Activated CD4-positive, alpha-beta memory T cell treated with anti-CD3 and anti-CD28 coated beads, Interleukin-2, amount 10 ng/mL, durations not matched to agents 7 days and 5 days (primary cell): Measurements from ENCODE around the gene MACROH2A1. TPM values are rescaled to one million over a fixed set of nuclear protein-coding genes. Genes with fewer than 3 reads are reported as not detected.

ENCODE experiments used
- CTCF ChIA-PET: fragments of 350-600 bp; sonication (Branson Sonifier 250); formaldehyde crosslinking; loops from one replicate; lab custom pipeline; 2021; ENCODE audit warnings: antibody characterized with exemption, inconsistent platforms; lab: Charles Lee
- POLR2A ChIA-PET: fragments of 350-600 bp; sonication (Branson Sonifier 250); formaldehyde crosslinking; loops from one replicate; lab custom pipeline; 2021; ENCODE audit warnings: antibody characterized with exemption; lab: Charles Lee
- DNase-seq: peaks from one replicate; pipeline ENCODE4 v3.0.0-alpha.2; 2020
- H3K27ac Mint-ChIP-seq: one replicate; pipeline ENCODE4 v1.8.0; 2021; ENCODE audit warnings: mild to moderate bottlenecking, mixed read lengths
- H3K27me3 Mint-ChIP-seq: one replicate; pipeline ENCODE4 v1.8.0; 2021; ENCODE audit warnings: mixed read lengths
- H3K36me3 Mint-ChIP-seq: one replicate; pipeline ENCODE4 v1.8.0; 2021; ENCODE audit warnings: low read depth, mixed read lengths
- H3K4me1 Mint-ChIP-seq: one replicate; pipeline ENCODE4 v1.8.0; 2021; ENCODE audit warnings: mixed read lengths
- H3K4me3 Mint-ChIP-seq: one replicate; pipeline ENCODE4 v1.8.0; 2021; ENCODE audit warnings: mild to moderate bottlenecking, mixed read lengths
- H3K9me3 Mint-ChIP-seq: one replicate; pipeline ENCODE4 v1.8.0; 2021; ENCODE audit warnings: mixed read lengths
- total RNA-seq, 2 experiments: library from RNA; stranded (reverse); gene quantifications; one replicate each; pipeline ENCODE4 v1.2.3, GENCODE V29; 2021

MACROH2A1 gene
- 100 to 1,000 TPM; 248 to 263 TPM for total RNA-seq

DNA sequence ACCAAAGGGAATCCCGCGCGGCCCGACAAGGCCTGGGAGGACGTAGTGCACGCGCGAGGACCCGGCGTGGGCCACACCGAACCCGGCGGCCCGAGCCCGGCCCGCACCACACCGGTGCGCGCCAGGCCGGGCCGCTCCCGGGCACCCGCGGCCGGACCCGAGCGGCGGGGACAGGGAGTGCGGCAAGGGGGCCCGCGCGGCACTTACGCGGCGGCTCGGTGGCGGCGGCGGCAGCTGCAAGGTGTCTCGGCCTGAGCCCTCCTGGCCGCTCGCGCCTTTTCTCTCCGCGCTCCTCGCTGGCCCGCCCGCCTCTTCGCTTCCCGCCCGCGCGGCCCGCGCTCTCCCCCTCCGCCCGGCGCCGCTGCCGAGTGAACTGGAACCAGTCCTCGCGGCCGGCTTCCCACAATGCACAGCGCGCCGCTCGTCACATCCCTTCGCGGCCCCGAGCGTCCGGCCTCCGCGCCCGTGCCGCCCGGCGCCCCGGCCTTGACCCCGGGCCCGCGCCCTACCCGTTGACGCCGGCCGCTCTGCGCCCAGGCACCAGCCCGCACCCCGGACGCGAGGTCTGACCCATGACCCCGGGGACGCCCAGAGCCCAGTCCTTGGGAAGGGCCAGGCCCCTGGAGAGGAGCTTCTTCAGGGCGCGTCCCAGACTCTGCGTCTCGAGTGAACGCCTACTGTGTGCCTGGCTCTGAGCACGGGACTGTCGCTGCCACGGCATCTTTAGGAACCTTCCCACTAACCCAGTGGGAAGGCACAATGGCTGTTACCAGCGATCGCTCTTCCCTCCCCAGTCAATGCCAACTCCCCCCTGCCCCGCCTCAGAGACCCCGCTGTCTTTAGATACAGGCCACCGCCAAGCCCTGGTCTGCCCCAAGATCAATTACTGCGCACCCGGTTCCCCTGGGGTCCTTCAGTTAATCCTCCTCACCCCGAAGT lies at the start of gene MACROH2A1:
TSS of gene MACROH2A1 (minus strand) at position 377 of the 939 bp plus-strand sequence. CDS start 10,138 bp downstream, outside the sequence.
- Mint-ChIP-seq H3K4me3 (peak within 1 kb of the TSS; percentile 83), H3K36me3 (peaks cover 14% of the 10 kb centered on the region), H3K4me1 (peaks cover 54% of the 10 kb centered on the region), H3K27ac (peak within 1 kb of the TSS; percentile 84), H3K9me3 (no peaks in the 10 kb centered on the region), H3K27me3 (peaks cover 6% of the 10 kb centered on the region)
- ChIA-PET POLR2A (interaction anchor here (0.7 to 2.8 kb wide), 10 partner anchors 10 to 1223 kb away, joined by 3 to 15 read pairs (median 4); partner anchors contain the start of gene SKP1), CTCF (interaction anchor here (1.2 kb wide), 1 partner anchor 25 kb away, joined by 5 read pairs; no protein-coding TSS in a partner anchor)
- peak; percentile 88 for DNase-seq

DNA sequence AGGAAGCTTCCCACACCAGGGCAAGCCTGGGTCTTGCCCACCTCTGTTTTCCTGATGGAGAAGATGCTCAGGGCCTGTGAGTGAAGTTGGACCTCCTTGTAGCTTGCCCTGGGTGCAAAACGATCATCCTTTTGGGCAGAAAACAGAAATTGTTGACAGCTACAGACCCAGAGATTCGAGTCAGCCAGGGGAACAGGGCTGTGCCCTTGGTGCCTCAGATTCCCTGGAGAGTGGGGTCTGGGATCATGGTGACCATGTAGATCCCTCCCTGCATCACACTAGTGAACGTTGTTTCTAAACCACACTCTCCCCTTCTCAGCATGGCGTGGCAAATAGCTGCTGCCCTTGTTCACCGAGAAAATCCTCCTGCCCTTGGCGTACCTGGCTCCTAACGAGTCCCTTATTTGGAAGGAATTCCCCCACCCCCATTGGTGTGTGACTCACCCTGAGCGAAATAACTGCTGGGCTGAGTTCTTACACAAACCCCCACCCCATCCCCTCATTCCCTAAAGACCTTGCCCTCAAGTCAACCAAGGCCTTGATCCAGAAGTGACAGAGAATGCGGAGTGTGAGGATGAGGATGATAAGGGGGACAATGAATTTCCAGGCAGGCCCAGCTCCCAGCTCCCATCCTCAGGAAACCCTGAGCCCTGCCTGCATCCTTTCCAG lies 49.2 kb upstream of the MACROH2A1 start:
- CTCF ChIA-PET: interaction anchor here (1.0 to 1.2 kb wide), 2 partner anchors 9 kb away, joined by 3 to 8 read pairs; no protein-coding TSS in a partner anchor
- H3K27ac Mint-ChIP-seq: no peak overlapping the region
- H3K4me3 Mint-ChIP-seq: no peak overlapping the region
- peaks cover 5% of the 10 kb centered on the region for H3K27me3 Mint-ChIP-seq
- H3K36me3 Mint-ChIP-seq: no peaks in the 10 kb centered on the region
- no peaks in the 10 kb centered on the region for H3K4me1 Mint-ChIP-seq
- H3K9me3 Mint-ChIP-seq: no peaks in the 10 kb centered on the region
- POLR2A ChIA-PET: no interaction called here
- no peak for DNase-seq

DNA sequence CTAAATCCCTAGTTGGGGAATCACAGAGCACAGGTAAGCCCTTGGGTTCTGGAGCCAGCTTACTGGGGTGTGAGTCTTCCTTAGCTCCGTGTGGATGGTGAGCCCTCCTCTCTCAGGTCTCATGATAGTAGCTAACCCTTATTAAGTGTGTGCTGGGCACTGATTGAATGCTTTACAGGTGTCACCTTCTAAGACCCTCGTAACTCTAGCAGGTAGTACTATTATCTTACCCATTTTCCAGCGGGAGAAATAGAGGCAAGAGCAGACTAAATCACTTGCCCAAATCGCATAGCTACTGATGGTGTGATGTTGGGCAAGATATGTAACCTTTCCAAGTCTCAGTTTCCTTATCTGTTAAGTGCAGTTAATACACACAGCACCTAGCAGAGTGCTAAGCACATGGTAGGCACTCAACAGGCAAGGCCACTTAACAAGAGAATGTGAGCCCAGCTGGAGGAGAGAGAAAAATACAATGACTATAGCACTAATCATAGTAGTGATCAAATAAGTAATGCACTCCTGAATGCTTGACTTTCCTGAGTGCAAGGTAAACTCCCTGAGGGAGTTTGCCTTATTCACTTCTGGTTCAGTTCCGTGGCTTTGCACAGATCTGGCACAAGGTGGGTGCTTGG lies 48.4 kb upstream of the MACROH2A1 start, which contains the start of gene DCANP1:
TSS of gene DCANP1 (minus strand) at position 51 of the 632 bp plus-strand sequence. CDS start 240 bp downstream, outside the sequence.
- ChIA-PET POLR2A (no interaction called here), CTCF (interaction anchor here (1.0 kb wide), 1 partner anchor 10 kb away, joined by 3 read pairs; no protein-coding TSS in a partner anchor)
- Mint-ChIP-seq H3K4me1 (no peaks in the 10 kb centered on the region), H3K9me3 (no peaks in the 10 kb centered on the region), H3K4me3 (no peak within 1 kb of the TSS), H3K27ac (no peak within 1 kb of the TSS), H3K36me3 (no peaks in the 10 kb centered on the region), H3K27me3 (peaks cover 6% of the 10 kb centered on the region)
- no peak for DNase-seq

DNA sequence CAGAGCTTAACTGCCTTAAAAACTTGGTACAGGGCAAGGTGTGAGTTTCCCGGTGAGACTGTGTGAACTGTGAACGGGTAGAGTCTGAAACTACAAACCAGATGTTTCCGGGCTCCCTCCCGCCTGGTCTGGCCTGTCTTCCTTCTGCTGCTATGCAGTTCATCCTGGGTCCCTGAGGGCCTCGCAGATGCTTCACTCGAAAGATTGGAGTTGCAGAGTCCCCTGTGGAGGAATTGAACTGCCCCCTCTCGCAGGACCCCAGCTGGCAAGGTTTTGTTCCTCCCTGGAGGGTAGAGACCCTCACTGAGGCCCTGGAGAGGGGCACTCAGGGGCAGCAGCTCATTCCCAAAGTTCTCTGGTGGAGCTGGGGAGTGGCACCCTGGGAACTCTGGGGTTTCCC lies 47.6 kb upstream of the MACROH2A1 start:
- H3K4me3 Mint-ChIP-seq: no peak overlapping the region
- no peaks in the 10 kb centered on the region for H3K36me3 Mint-ChIP-seq
- H3K4me1 Mint-ChIP-seq: no peaks in the 10 kb centered on the region
- peaks cover 6% of the 10 kb centered on the region for H3K27me3 Mint-ChIP-seq
- ChIA-PET POLR2A (no interaction called here), CTCF (interaction anchor here (0.7 kb wide), 1 partner anchor 20 kb away, joined by 4 read pairs; no protein-coding TSS in a partner anchor)
- H3K9me3 Mint-ChIP-seq: no peaks in the 10 kb centered on the region
- no peak for DNase-seq
- no peak overlapping the region for H3K27ac Mint-ChIP-seq

DNA sequence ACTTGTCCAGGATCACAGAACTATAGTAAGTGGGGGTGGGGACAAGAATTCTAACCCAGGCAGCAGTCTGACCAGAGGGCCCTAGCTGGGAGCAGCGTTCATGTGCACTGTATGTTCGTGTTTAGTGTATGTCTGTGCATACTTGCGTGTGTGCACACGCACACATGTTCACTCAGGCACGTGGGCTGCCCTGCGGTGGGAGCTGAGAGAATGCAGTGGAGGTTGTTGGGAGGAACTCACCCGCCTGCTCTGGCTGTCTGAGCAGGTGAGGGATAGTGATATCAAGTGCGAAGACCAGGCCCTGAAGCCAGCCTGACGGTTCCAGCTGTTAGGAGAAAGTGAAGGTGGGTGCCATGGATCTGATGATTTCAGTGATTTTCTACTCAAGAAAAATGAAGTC lies 47.2 kb upstream of the MACROH2A1 start:
- Mint-ChIP-seq H3K4me1 (no peaks in the 10 kb centered on the region), H3K36me3 (no peaks in the 10 kb centered on the region), H3K27me3 (peaks cover 7% of the 10 kb centered on the region), H3K4me3 (no peak overlapping the region), H3K9me3 (no peaks in the 10 kb centered on the region), H3K27ac (no peak overlapping the region)
- ChIA-PET CTCF (interaction anchor here (0.7 to 1.3 kb wide), 2 partner anchors 20 kb away, joined by 4 read pairs; no protein-coding TSS in a partner anchor), POLR2A (no interaction called here)
- DNase-seq: no peak

DNA sequence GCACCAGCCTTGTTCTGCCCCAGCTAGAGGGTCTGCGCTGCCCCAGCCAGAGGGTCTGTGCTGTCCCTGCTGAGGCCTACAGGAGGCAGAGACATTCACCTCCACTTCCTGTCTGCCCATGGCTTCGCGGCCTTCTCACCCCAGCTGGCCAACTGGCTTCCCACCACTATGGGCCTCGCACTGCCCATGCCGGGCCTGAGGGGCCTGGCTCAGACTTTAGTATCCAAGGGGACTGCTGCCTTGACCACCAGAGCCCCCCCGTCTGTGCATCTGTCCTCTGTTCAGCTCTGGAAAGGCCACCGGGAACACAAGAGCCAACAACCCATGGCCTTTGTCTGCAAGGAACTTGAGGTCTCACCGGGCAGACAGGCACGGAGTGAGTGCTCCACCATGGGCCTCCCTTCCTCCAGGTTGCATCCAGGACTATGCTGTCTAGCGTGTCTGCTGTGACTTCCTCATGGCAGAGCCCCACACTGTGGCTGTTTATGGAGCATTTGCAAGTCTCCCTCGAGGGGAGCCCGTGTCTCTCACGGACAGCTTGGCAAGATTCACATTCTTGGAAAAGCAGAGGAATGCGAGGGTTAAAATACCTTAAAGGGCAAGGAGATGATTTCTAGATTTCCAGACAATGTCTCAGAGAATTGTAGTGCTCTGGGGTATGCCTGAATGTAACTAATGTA lies 46.4 kb upstream of the MACROH2A1 start:
- H3K9me3 Mint-ChIP-seq: no peaks in the 10 kb centered on the region

DNA sequence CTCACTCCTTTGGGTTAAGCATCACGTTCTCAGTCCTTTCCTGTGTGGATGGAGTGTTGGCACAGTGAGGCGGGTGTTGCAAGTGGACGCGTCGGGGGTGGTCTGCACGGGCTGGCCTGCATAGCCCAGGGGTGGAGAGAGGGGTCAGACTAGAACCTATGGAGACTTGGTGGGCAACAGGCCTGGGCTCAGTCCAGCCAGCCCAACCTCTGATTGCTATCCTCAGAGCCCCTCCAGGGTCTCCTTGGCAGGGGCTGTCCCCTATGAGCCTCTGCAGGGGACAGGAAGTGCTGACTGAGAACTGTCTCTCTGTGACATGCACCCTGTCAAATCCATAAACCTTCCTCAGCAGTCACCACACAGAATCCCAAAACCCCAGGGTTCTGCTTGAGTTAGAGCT lies 45.9 kb upstream of the MACROH2A1 start:
- ChIA-PET CTCF (interaction anchor here (1.3 kb wide), 1 partner anchor 18 kb away, joined by 4 read pairs; no protein-coding TSS in a partner anchor), POLR2A (no interaction called here)
- H3K27ac Mint-ChIP-seq: no peak overlapping the region
- no peaks in the 10 kb centered on the region for H3K36me3 Mint-ChIP-seq
- H3K4me3 Mint-ChIP-seq: no peak overlapping the region
- H3K27me3 Mint-ChIP-seq: peaks cover 11% of the 10 kb centered on the region
- H3K4me1 Mint-ChIP-seq: no peaks in the 10 kb centered on the region
- no peak for DNase-seq
- no peaks in the 10 kb centered on the region for H3K9me3 Mint-ChIP-seq

More for the DNA sequence above, 46.4 kb upstream of the MACROH2A1 start:
- no peaks in the 10 kb centered on the region for H3K36me3 Mint-ChIP-seq
- peaks cover 11% of the 10 kb centered on the region for H3K27me3 Mint-ChIP-seq
- H3K4me1 Mint-ChIP-seq: no peaks in the 10 kb centered on the region
- POLR2A ChIA-PET: no interaction called here
- DNase-seq: no peak
- no peak overlapping the region for H3K27ac Mint-ChIP-seq
- CTCF ChIA-PET: interaction anchor here (1.3 kb wide), 1 partner anchor 19 kb away, joined by 4 read pairs; no protein-coding TSS in a partner anchor
- no peak overlapping the region for H3K4me3 Mint-ChIP-seq

DNA sequence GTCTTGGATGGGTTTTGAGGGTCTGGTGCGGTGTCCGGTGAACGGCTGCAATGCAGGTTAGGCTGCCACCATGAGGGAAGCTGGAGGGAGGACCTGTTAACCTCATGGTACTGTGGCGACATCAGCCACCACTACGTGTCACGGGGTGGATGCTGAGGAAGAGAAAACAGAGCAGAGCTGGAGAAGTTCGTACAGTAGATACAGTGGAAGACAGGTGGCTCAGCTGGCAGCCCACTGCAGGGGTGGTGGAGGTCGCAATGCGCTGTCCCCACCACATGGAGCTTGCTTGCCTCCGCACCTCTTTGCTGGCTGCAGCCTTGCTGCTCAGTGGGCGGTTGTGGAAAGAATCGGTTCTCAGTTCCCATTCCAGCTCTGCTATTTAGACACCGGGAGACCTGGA lies 45.3 kb upstream of the MACROH2A1 start:
- Mint-ChIP-seq H3K4me3 (no peak overlapping the region), H3K9me3 (no peaks in the 10 kb centered on the region), H3K36me3 (no peaks in the 10 kb centered on the region), H3K27me3 (peaks cover 11% of the 10 kb centered on the region), H3K27ac (no peak overlapping the region), H3K4me1 (no peaks in the 10 kb centered on the region)
- ChIA-PET CTCF (no interaction called here), POLR2A (no interaction called here)
- no peak for DNase-seq

DNA sequence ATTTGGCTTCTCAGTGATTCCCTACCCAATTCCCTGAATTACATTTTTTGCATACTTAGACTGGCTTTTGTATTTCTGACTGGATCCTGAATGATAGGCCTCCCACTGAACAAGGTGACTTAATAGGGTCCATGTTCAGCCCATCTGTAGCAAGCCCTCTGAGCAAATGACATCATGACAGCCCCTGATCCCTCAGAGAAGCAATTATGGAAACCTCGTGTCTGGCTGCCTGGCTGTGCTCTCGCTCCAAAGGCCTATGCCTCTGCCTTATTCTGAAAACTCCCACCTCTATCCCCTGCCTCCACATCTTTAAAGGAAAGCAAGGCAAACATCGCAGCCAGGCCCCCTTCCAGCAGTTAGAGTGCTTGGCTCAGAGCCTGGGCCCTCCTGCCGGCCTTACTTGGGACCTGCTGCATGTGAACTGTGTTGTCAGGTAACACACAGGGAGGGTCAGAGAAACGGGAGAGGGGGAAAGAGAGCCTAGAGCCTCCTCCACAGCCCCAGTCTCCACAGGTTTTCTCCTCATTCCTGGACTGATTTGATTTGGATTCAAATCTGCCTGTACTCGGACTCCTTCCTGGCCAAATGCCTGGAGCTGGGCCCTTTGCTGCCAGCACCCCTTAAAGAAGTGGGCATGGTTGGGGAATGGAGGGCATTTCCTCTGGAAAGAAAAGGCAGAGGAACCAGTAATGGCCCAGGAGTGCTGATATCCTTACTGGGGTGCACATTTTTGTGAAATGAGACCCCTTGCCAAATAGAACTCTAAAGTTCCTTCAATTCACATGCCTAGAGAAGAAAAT lies 44.3 kb upstream of the MACROH2A1 start:
- ChIA-PET CTCF (no interaction called here), POLR2A (no interaction called here)
- Mint-ChIP-seq H3K27me3 (peaks cover 13% of the 10 kb centered on the region), H3K4me1 (no peaks in the 10 kb centered on the region), H3K4me3 (no peak overlapping the region), H3K27ac (no peak overlapping the region), H3K9me3 (no peaks in the 10 kb centered on the region), H3K36me3 (no peaks in the 10 kb centered on the region)
- DNase-seq: no peak

DNA sequence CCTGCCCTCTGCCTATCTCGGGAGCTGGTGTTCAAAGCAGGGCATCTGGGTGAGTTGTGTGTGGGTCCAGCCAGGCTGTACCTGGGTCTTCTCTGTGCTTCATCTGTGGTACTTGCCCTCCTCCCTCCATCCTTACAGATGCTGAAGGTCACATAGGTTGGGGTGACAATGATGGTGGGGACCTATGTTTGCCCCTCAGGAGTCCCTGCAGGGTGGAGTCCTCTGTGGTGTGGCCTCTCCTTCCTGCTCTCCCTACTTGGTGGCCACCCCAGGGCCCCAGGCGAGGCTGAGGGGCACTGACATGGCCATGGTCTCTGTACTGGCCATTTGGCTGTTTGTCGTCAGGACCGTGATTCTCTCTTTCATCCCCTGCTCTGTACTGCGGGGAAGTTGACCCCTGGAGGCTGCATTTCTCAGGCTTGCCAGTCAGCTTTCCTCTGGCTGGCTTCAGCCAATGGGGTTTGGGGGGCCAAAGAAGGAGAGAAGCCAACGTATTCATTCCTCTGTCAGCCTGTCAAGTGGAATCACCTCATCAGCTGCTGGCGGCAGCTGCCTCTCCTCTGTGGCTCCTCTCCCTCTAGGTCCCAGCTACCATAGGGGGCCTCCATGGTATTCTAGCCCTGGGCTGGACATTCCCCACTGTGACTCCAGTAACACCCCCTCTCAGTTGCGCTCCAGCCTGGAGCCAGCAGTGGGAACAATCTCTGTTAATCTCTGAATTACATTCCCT lies 43.6 kb upstream of the MACROH2A1 start:
- Mint-ChIP-seq H3K4me3 (no peak overlapping the region), H3K9me3 (no peaks in the 10 kb centered on the region), H3K27me3 (peaks cover 13% of the 10 kb centered on the region), H3K4me1 (no peaks in the 10 kb centered on the region), H3K27ac (no peak overlapping the region), H3K36me3 (no peaks in the 10 kb centered on the region)
- peak; percentile 3 for DNase-seq
- ChIA-PET CTCF (interaction anchor here (1.4 kb wide), 1 partner anchor 124 kb away, joined by 4 read pairs; no protein-coding TSS in a partner anchor), POLR2A (no interaction called here)

DNA sequence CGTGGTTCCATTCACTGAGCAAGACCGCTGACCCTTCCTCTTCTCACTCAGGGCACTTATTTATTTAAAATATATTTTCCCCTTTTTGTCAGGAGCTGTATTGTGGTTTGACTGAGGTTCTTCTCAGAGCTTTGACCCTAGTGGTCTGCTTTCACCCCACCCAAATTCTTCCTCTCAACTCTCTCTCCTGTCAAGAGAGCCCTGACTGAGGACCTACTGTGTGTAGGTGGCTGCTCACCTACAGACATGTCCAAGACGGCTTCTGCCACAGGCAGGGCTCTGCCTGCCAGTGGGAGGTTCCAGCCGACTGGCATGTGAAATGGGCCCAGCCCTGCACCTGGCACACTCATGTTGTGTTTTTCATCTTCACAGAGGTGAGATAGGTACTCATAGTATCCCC lies 42.9 kb upstream of the MACROH2A1 start:
- POLR2A ChIA-PET: no interaction called here
- Mint-ChIP-seq H3K27me3 (peaks cover 15% of the 10 kb centered on the region), H3K4me3 (no peak overlapping the region), H3K4me1 (no peaks in the 10 kb centered on the region), H3K9me3 (no peaks in the 10 kb centered on the region), H3K27ac (no peak overlapping the region), H3K36me3 (no peaks in the 10 kb centered on the region)
- peak; percentile 4 for DNase-seq
- CTCF ChIA-PET: interaction anchor here (0.7 to 1.4 kb wide), 3 partner anchors 15 to 124 kb away, joined by 3 to 5 read pairs (median 4); no protein-coding TSS in a partner anchor
